HFF-Myc (cell line): ENCODE results near the gene C10orf67.
A peak's percentile ranks its signal among the peaks of the same experiment; 100 is the strongest.
"Not testable (repeated sequence)": the region's sequence is repeated elsewhere in the genome, so short reads cannot be mapped to it uniquely, and the experiment has no call there.

Experiments
- DNase-seq: peaks from one replicate; pipeline ENCODE4 v3.0.0-alpha.2; 2011; ENCODE audit warnings: low read depth; ENCODE audit errors: extremely low read depth
- H3K4me3 ChIP-seq: replicated peaks from 2 replicates; pipeline ENCODE4 v1.5.1; 2011; ENCODE audit warnings: low read depth, mild to moderate bottlenecking, control low read depth, low read length
- TF ChIP-seq, protein P1 (sequence below): IDR thresholded peaks from 2 replicates; pipeline ENCODE4 v1.5.1; 2012; ENCODE audit warnings: mild to moderate bottlenecking, low read depth, low read length, control low read depth; ENCODE audit errors: missing control alignments

C10orf67 gene

DNA sequence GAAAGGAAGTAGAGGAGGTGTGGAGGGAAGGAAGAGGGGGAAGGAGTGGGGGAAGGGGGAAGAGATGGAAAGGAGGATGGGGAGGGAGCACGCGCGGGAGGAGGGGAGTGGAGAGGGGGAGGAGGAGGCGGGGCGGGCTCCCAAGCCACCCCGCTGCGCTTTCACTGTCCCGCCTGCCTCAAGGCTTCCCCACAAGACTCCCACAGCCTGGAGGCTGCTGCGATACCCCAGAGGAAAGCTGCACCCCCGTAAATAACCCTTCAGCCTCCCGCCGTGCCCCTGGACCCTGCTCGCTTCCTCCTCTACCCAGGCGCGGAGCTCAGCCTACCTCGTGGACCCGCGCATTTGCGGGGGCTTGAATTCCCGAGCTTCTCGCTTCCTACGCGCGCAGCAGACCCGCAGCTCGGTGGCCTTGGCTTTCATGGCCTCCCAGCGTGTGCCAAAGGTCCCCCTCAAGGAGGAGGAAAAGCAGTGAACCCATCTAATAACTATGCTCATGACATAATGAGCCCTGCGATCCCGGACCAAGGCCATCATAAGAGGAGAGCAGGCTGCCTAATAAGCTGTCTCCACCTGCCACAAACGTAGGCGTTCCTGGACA, at the start of gene C10orf67:
TSS of gene C10orf67 (minus strand) at position 557 of the 601 bp plus-strand sequence. CDS start at position 534, 23 bp downstream.
- peak within 1 kb of the TSS; percentile 60 for H3K4me3 ChIP-seq
- DNase-seq: no peak
- TF ChIP-seq, protein P1, sequence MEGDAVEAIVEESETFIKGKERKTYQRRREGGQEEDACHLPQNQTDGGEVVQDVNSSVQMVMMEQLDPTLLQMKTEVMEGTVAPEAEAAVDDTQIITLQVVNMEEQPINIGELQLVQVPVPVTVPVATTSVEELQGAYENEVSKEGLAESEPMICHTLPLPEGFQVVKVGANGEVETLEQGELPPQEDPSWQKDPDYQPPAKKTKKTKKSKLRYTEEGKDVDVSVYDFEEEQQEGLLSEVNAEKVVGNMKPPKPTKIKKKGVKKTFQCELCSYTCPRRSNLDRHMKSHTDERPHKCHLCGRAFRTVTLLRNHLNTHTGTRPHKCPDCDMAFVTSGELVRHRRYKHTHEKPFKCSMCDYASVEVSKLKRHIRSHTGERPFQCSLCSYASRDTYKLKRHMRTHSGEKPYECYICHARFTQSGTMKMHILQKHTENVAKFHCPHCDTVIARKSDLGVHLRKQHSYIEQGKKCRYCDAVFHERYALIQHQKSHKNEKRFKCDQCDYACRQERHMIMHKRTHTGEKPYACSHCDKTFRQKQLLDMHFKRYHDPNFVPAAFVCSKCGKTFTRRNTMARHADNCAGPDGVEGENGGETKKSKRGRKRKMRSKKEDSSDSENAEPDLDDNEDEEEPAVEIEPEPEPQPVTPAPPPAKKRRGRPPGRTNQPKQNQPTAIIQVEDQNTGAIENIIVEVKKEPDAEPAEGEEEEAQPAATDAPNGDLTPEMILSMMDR: no peak

DNA sequence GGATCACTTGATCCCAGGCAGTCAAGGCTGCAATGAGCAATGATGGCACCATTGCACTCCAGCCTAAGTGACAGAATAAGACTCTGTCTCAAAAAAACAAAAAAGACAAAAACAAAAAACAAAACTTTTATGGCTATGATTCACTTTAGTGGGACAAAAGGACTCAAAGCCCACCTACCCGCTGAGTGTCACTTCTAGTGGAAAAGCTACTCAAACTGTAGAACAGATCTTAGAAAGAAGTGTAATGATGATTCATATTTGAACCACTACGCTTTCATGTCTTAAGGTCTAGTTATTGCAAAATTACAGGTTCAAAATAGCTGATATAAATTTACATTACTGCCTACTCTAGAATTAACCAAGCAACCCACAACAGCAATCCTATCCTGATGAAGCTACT, 47.2 kb upstream of the C10orf67 start:
- TF ChIP-seq, protein P1: no peak
- H3K4me3 ChIP-seq: no peak overlapping the region
- DNase-seq: no peak

DNA sequence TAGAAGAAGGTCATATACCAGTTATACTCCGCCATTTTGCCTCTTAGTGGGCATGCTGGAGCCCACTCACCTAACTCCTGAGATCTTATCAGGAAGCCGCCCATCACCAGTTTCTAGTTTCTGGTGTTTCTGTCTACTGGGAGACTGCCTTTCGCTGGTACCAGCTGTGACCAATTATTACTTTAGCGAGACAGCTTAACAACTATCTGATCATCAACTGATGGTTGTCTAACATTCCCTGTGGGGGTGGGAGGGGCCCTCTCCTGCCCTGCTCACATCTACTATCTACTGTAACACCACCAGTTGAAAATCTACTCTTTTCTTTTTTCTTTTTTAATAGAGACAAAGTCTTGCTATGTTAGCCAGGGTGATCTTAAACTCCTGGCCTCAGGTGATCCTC, 46.2 kb upstream of the C10orf67 start:
- no peak overlapping the region for H3K4me3 ChIP-seq
- TF ChIP-seq, protein P1: no peak
- no peak for DNase-seq

DNA sequence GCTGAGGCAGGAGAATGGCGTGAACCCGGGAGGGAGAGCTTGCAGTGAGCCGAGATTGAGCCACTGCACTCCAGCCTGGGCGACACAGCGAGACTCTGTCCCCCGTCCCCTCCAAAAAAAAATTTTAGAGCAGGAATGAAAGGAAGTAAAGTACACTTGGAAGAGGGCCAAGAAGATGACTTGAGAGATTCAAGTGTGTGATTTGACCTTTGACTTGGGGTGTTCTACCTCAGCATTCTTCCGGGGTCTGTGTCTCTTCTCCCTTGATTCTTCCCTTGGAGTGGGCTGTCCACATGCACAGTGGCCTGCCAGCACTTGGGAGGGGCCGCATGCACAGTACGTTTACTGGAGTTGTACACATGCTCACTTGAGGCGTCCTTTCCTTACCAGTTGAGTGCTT, 45.8 kb upstream of the C10orf67 start:
- DNase-seq, H3K4me3 ChIP-seq: not testable (repeated sequence)

DNA sequence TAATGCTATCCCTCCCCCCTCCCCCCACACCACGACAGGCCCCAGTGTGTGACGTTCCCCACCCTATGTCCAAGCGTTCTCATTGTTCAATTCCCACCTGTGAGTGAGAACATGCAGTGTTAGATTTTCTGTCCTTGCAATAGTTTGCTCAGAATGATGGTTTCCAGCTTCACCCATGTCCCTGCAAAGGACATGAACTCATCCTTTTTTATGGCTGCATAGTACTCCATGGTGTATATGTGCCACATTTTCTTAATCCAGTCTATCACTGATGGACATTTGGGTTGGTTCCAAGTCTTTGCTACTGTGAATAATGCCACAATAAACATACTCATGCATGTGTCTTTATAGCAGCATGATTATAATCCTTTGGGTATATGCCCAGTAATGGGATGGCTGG, 42.9 kb upstream of the C10orf67 start:
- not testable (repeated sequence) for DNase-seq, H3K4me3 ChIP-seq

DNA sequence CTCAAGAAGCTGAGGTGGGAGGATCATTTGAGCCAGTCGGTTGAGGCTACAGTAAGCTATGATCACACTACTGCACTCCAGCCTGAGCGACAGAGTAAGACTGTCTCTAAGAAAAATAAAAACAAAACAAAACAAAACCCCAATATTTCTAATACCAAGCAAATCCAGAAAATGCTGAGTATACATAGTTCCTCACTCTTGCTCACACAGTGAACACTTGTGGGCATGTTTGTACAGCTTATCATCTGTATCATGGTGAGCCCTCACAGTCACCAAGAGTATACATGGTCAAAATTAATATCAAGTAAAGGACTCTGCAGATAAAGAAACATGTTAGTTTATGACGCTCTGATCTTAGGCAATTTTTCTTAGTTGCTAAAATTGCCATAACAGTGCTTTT, 41.5 kb upstream of the C10orf67 start:
- TF ChIP-seq, protein P1: no peak
- H3K4me3 ChIP-seq: no peak overlapping the region
- DNase-seq: no peak

DNA sequence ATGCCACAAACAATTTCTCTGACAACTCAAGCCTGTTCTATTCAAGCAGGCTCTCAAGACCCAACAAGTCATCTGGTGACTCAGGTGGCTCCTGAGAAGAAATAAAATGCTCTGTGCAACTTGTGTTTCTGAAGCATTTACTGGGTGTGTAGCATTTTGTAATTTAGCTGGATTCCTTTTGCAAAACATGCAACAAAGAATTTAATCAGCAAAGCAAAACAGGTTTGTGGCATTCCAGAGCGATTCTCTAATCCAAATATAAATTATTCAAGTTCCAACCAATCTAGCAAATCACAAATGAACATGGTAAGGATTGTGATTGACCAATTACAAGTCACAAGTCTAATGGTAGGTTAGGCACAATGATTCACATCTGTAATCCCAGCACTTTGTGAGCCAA, 39.8 kb upstream of the C10orf67 start:
- no peak for DNase-seq
- TF ChIP-seq, protein P1: no peak
- no peak overlapping the region for H3K4me3 ChIP-seq

DNA sequence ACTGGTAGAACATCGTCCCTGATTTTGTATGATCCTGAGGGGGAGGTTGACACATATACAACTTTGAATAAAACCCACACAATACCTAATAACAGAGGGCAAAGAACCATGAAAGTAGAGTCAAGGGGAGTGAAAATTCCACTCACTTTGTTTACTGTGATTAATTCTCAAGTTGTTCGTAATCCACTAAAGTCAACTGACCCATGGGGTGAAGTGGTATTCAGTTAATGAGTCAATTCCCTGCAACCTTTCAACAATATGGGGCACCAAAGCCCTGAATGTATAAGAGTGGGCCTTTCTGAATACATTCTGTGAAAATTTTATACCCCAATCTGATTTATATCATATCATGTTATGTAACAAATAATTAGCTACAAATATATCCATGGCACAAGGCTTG, 39.0 kb upstream of the C10orf67 start:
- H3K4me3 ChIP-seq: no peak overlapping the region
- TF ChIP-seq, protein P1: no peak
- DNase-seq: no peak
